DOHH2 (cell line): ENCODE data around the gene GPR161.

Experiments
- CTCF ChIP-seq: fragments of 200-600 bp; sonication (generic); IDR thresholded peaks from one replicate; pipeline ENCODE4 v1.5.1; 2014; ENCODE audit warnings: antibody characterized with exemption, mild to moderate bottlenecking, low read depth, low read length; ENCODE audit not compliant: poor library complexity, severe bottlenecking
- EZH2phosphoT487 ChIP-seq: fragments of 200-600 bp; sonication (generic); IDR thresholded peaks from 2 replicates; pipeline ENCODE4 v1.6.1; 2017; ENCODE audit warnings: borderline replicate concordance, mild to moderate bottlenecking, antibody characterized with exemption, low read length, moderate library complexity, mixed read lengths

GRCh38 chr1:168164771-168165170 is 28.0 kb upstream of the GPR161 start:
- TF ChIP-seq CTCF (no peak), EZH2phosphoT487 (no peak)
